HG03175 (cell line): ENCODE results near the gene KRTAP5-5.
"Not testable (repeated sequence)": the region's sequence is repeated elsewhere in the genome, so short reads cannot be mapped to it uniquely, and the experiment has no call there.

Experiments
- ATAC-seq: cut with Tn5 transposase; IDR thresholded peaks from one replicate; pipeline ENCODE4 v1.9.1; 2021; ENCODE audit warnings: mild to moderate bottlenecking, moderate library complexity; ENCODE audit not compliant: unreplicated experiment

KRTAP5-5 gene

GRCh38 chr11:1607156-1607845 is 22.3 kb upstream of the KRTAP5-5 start:
- not testable (repeated sequence) for ATAC-seq

GRCh38 chr11:1607901-1608300 is 21.7 kb upstream of the KRTAP5-5 start:
- ATAC-seq = not testable (repeated sequence)

- ATAC-seq = no peak
Measured at GRCh38 chr11:1608363-1608762, 21.2 kb upstream of the KRTAP5-5 start, which contains the start of gene KRTAP5-3. Gene KRTAP5-3, minus strand, starts transcription at chr11:1608463. Its CDS starts 78 bp downstream, at chr11:1608385.

GRCh38 chr11:1618231-1618630 is 11.3 kb upstream of the KRTAP5-5 start:
- ATAC-seq = no peak

- no peak for ATAC-seq
Measured at GRCh38 chr11:1619449-1619848, 10.1 kb upstream of the KRTAP5-5 start.

- no peak for ATAC-seq
Measured at GRCh38 chr11:1622086-1622485, 7.5 kb upstream of the KRTAP5-5 start, which contains the start of gene KRTAP5-4. Gene KRTAP5-4, minus strand, starts transcription at chr11:1622138. Its CDS starts 45 bp downstream, at chr11:1622093.

GRCh38 chr11:1623716-1624115 is 5.9 kb upstream of the KRTAP5-5 start:
- ATAC-seq = no peak

- ATAC-seq = no peak
Measured at GRCh38 chr11:1624621-1625020, 5.0 kb upstream of the KRTAP5-5 start.

GRCh38 chr11:1625541-1625940 is 4.0 kb upstream of the KRTAP5-5 start:
- no peak for ATAC-seq

GRCh38 chr11:1628506-1629325 is 859 bp upstream of the KRTAP5-5 start:
- no peak for ATAC-seq

GRCh38 chr11:1630271-1630670 is 696 bp downstream of the KRTAP5-5 start:
- no peak for ATAC-seq

GRCh38 chr11:1631066-1631568 is 1.5 kb downstream of the KRTAP5-5 start:
- ATAC-seq = no peak

- ATAC-seq = no peak
Measured at GRCh38 chr11:1632053-1632714, 2.6 kb downstream of the KRTAP5-5 start.

GRCh38 chr11:1633864-1634263 is 4.3 kb downstream of the KRTAP5-5 start:
- ATAC-seq = no peak

- no peak for ATAC-seq
Measured at GRCh38 chr11:1636291-1636950, 6.8 kb downstream of the KRTAP5-5 start.

- ATAC-seq = no peak
Measured at GRCh38 chr11:1637628-1638027, 8.1 kb downstream of the KRTAP5-5 start.

GRCh38 chr11:1638344-1638743 is 8.8 kb downstream of the KRTAP5-5 start:
- ATAC-seq = no peak

- ATAC-seq = no peak
Measured at GRCh38 chr11:1639102-1639620, 9.6 kb downstream of the KRTAP5-5 start.

- ATAC-seq = no peak
Measured at GRCh38 chr11:1639666-1640065, 10.1 kb downstream of the KRTAP5-5 start.
